IPS DF 19.7 (cell line): Measurements from ENCODE around the gene CEBPE.
"Not testable (repeated sequence)": the region's sequence is repeated elsewhere in the genome, so short reads cannot be mapped to it uniquely, and the experiment has no call there.

ENCODE experiments used
- DNase-seq: peaks from one replicate; pipeline ENCODE4 v3.0.0-alpha.2; 2013; ENCODE audit warnings: low read depth, low spot score

The CEBPE gene

DNA sequence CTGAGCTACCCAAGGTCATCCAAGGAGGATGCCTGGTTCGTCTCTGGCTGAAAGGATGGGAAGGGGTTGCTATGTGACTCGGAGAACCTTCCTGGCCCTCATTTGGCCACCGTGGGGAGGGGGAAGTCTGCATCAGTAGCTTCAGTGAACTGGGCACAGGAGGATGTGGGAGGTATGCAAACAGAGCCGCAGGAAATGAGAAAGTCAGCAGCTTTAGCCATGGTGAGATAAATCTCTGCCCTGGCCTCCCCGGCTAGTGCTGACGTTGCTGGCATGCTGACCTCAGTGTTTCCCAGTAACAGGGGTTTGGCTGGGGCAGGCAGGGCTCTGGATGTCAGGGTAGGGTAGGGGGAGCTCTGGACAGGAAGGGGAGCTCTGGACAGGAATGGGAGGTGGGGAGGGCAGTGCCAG, 2.3 kb upstream of the CEBPE start:
- DNase-seq = no peak

DNA sequence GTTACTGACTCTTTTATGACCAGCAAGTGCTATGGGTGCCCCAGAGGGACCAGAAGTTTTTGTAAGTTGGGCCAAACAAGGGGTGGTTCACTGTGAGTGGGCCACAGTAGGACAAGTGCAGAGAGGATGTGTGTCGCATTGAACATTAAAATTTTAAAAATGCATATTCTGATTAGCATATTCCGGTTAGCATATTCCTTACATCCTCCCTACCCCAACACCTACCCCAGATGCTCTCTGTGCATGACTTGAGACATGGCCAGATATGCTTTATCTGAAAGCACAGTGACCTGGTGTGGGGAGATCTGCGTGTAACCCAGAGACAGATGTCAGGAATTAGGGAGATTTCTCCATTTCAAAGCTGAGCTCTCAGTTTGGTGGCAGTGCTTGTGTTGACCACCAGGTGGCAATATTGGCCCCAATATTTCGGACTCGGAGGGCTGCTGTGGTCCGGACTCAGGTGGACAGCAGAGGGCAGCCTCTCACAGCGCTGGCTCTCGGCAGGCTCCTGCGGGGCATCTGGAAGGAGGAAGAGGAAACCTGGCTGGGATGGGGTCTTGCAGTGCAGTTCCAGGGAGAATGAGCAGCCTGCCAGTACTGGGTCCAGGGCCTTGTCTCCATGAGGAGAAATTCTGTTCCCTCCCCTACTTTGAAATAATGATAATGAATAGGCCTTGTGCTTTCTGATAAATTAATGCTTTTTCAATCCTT, 1.6 kb upstream of the CEBPE start:
- DNase-seq = peak; percentile 60

DNA sequence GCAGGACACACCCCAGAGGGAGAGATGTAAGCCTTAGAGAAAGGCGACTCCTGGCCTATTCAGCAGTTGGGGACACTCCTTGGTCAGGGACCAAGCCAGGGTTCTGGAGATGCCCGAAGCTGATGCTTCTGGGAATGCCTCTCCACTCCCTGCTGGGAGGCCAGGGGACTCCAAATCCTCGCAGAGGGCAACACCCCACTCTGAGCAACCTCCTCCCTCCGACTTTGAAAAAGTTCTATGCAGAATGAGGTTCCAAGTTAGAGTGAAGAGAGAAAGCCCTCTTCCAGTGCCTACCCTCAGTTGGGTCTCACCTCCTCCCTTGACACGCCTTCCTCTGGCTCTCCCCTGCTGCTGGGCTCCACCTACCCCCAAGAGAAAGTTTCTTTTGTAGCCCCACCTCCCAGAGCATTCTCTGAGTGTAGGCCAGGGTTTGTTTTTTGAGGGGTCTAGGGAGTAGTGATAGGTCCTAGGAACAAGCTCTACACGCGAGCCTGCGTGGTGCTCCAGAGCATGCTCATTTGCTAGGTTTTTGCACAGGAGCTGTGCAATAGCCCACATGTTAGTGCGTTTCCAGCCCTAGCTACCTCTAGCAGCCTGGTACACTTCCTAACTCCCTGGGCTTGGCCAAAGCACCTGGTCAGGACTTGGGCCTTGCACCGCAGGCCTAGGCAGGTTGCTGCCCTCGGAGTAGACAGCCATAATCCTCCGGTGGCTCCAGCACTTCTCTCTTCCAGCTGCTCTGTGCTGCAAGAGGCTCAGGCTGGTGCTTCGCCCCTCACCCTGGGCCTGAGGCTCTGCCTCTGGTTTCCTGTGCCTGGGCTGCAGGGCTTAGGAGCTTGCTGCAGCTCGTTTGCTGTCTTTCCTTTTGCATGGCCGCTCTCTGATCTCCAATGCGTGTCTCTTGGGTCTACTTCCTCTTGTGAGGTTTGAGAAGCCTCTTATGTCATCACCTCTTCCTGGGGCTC, 590 bp upstream of the CEBPE start:
- no peak for DNase-seq

DNA sequence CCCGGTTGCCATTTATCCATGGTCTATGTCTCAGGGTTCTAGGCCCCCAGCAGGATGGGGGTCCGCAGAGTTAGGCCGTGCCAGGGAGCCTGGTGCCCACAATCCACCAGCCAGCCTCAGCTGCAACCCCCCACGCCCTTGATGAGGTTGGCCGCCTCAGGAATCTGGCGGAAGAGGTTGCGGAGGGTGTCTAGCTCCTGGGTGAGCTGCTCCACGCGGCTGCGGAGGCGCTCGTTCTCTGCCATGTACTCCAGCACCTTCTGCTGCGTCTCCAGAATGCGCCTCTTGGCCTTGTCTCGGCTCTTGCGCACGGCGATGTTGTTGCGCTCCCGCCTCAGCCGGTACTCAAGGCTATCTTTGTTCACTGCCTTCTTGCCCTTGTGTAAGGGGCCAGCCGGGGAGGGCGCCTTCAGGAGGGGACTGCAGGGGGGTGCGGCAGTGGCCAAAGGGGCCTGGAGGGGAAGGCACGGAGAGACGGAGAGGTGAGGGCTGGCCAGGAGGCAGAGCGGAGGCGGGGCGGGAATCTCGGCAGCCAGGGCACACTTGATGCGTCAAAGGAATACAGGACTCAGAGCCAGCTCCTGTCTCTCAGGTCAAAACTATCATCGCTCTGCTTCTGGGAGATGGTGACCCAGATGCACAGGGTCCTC, 1.6 kb downstream of the CEBPE start:
- DNase-seq = no peak

DNA sequence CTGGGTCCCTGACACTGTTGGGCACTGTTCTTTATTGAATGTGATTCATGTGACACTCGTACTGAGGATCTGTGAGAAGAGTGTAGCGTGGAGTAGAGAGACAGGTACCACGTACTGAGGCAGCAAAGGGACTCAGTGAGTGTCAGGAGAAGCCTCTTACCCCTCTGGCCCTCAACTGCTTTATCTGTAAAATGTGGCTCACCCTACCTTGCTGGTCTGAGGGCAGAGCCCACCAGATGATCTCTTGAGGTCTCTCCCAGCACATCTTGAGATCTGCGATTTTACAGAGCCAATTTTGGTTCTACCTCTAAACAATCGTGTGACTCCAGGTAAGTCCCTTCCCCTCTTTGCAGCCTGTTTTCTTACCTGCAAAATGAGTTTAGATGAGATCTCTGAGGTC, 3.1 kb downstream of the CEBPE start:
- DNase-seq = no peak

DNA sequence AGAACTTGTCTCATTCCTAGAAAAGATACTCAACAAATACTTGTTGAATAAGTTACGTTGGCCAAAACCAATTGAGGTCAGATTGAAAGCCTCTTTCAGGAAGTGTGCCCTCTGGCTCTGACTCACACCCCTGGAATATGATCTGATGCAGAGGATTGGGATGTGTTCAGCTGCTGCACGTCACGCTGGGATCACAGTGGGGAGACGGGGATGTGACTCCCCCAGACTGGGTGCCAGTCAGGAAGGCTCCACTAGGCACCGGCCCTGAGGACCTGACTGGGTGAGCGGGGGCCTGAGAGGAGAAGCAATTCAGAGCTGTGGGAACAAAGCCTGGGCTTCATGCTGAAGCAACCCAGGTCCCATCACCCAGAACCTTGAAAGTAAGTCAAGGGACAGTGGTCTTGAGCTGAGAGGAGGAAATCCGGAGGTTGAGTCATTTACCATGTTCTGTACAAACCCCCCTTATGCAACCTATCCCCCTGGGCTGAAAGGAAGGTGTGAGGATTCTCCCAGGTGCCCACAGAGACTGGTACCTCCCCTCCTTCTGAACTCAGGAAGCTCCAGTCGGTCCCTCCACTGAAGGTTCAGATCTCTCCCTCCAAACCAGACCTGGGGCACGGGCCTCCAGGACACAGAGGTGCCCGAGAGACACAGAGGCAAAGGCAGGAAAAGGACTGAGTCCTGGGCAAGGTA, 3.9 kb downstream of the CEBPE start:
- DNase-seq = no peak

DNA sequence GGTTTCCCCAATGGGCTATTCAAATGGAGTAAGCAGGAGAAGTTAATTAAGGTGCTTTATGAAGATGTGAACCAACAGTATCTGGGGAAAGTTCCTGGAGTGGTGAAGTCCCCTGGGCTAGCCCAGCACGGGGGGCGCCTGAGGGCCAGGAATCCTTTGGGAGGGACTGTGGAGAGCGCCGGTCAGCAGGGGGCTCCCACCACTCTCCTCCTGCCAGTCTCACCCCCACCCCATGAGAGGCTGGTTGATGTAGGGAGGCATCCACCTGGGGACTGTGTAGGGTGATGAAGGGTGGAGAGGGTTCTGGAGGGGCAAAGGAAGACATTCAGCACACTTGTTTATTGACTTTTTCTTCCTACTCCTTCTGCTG, 4.4 kb downstream of the CEBPE start:
- DNase-seq = no peak

DNA sequence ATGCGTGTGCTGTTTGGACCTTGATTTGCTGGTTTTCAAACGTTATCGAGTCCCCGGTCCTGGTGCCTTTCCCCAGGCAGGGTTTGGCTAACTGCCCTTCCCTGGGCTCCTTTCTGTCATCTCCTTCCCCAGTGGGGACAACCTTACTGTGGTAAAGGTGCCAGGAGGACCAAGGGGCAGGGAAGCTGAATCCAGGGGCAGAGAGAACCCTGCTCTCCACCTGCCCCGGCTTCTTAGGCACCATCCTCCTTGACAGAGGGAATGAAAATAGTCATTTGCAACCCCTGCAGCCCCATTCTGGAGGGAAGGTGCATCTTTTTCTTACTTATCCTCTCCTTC, 5.0 kb downstream of the CEBPE start:
- no peak for DNase-seq

DNA sequence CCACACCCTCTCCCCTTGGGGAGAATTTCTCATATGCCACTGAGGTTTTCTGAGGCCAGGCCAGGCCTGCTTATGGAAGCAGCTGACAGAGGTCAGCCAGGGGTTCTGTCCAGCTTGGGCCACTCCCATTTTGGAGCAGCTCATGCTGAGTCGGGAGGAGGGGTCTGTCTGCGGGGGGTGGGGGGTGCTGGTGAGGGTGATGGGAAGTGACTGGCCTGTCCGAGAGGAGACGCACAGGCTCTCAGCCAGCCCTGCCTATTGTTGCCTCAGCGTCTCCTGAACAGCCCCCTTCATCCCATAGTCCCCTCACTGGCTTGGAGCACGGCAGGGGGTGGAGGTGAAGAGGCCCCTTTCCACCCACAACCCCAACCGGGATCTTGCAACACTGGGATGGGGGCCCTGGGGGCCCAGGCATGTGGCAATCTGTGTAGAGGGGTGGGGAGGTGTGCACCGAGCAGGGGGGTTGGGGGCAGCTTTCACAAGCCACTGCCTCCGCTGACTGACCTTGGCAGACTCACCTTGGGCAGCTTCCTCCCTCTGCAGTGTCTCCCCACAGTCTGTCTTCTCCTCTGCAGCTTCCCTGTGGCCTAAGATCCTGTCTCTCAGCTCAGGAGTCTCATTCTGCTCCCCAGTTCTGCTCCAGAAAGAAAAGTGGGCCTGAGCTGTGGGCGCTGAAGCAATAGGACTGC, 5.5 kb downstream of the CEBPE start:
- DNase-seq = no peak

DNA sequence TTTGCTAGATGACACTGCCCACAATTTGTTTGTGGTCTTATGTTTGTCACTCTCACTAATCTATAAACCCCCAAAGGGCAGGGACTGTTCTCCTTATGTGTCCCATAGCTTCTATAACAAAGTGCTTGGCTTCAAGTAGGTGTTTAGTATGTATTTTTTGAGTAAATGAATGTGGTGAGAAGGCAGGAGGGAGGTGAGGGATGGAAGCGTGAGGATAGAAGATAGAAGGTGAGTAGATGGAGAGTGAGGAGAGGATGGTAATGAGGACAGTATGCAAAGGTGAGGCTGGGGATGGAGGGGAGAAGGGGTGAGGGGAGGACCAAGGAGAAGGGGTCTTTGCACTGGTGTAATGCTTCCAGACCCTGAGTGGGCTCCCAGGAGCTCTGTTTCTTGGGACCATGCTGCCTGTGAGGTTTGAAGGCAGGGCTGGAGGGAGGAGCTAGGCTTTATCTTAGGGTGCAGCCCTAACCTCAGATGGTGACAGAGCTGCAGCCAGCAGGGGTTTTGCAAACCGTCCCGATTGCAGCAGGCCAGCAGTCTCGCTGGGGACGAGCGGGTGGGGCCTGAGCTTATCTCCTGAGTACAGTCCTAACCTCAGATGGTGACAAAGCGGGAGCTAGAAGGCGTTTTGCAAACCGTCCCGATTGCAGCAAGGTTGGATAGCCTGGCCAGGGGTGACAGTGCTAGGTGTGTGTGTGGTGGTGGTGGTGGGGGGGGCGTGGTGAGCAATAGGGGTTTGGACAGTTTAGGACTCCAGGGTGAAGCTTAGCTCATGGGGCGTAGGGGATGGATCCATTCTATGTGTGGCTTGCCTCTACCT, 6.5 kb downstream of the CEBPE start:
- no peak for DNase-seq

DNA sequence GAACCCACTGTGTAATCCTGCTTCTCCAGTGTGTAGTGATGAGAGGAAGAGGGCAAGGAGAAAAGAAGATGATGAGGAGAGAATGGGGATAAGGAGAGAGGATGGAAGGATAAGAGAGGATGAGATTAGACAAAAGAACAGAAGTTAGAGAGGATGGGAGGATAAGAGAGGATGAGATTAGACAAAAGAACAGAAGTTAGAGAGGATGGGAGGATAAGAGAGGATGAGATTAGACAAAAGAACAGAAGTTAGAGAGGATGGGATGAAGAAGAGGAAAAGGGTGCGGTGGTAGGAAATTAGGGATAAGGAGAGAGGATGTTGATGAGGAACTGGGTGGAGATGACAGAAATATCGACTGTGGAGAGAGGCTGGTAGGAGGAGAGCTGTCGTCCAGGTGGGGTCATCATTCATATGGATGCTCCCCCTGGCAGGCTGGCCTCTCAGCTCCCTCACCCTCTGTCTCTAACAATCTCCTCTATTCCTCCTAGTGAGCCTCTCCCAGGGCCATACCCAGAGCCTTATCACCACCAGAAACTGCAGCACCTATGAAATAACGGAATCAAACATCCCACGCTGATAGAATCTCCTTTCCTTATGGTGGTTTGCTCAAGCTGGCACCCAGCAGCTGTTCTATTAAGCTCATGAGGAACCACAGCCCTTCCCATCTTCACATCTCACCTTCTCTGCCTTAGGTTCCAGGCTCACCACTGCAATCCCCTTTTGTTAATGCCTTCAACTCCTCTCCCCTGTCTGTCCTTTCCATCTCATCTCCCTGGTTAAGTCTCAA, 8.3 kb downstream of the CEBPE start:
- no peak for DNase-seq

DNA sequence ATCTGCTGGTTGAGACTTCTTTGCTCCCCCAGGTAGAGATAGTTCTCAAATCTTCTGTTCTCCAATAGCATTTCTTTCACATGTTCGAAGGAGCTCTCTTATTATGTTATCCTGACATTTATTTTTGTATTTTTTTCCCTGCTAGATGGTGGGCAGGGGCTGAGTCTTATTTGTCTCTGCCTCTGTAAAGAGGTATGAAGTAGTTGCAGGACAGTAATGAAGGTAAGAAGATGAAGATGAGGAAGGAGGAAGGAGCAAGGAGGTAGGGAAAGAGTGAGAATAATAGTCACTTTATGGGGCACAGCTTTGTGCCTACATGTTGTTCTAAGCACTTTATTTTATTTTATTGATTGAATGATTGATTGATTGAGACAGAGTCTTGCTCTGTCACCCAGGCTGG, 9.3 kb downstream of the CEBPE start:
- DNase-seq = no peak

DNA sequence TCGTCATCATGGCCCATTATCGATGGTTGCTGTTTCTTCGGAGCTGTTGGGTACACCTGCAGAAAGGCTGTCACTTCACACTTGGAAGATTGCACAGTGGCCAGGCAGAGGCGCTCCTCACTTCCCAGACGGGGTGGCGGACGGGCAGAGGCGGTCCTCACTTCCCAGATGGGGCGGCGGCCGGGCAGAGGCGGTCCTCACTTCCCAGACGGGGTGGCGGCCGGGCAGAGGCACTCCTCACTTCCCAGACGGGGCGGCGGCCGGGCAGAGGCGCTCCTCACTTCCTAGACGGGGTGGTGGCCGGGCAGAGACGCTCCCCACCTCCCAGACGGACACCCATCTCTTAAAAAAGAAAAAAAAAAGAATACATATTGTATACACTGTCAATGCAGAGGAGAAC, 10.9 kb downstream of the CEBPE start:
- not testable (repeated sequence) for DNase-seq

DNA sequence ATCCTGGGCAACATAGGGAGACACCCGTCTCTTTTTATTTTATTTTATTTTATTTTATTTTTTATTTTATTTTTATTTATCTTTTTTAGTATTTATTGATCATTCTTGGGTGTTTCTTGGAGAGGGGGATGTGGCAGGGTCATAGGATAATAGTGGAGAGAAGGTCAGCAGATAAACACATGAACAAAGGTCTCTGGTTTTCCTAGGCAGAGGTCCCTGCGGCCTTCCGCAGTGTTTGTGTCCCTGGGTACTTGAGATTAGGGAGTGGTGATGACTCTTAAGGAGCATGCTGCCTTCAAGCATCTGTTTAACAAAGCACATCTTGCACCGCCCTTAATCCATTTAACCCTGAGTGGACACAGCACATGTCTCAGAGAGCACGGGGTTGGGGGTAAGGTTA, 11.4 kb downstream of the CEBPE start:
- not testable (repeated sequence) for DNase-seq

DNA sequence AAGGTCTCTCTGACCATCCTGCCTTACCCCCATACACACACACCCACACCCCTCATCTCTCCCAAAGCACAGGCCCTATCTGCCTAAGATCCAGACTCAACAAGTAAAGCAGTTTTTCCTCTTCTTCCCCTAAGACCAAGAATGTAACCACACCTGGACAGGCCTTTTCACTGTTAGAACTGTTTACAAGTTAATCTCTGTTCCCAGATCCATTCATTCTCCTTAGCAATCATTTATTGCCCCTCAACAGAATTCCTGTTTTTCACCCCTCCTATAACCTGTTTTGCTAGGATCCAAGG, 12.4 kb downstream of the CEBPE start:
- no peak for DNase-seq

DNA sequence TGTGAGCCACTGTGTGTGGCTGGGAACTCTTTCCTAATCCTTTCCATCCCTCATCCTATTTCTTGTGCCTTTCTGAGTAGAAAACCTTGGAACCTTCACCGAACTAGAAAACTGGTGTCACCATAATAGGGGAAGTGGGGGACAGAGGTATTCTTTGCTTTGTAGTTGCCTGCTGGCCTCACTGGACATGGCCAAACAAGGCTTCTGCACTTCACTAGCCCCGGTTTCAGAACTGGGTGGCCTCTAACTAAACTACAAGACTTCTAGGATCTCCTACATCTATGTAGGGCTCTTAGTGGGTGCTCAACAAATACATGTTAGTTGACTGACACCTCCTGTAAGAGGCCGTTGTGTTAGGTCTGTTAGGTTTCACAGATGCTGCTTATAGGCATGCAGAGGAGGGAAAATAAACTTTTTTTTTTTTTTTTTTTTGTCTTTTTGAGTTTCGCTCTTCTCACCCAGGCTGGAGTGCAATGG, 13.7 kb downstream of the CEBPE start:
- DNase-seq = no peak

DNA sequence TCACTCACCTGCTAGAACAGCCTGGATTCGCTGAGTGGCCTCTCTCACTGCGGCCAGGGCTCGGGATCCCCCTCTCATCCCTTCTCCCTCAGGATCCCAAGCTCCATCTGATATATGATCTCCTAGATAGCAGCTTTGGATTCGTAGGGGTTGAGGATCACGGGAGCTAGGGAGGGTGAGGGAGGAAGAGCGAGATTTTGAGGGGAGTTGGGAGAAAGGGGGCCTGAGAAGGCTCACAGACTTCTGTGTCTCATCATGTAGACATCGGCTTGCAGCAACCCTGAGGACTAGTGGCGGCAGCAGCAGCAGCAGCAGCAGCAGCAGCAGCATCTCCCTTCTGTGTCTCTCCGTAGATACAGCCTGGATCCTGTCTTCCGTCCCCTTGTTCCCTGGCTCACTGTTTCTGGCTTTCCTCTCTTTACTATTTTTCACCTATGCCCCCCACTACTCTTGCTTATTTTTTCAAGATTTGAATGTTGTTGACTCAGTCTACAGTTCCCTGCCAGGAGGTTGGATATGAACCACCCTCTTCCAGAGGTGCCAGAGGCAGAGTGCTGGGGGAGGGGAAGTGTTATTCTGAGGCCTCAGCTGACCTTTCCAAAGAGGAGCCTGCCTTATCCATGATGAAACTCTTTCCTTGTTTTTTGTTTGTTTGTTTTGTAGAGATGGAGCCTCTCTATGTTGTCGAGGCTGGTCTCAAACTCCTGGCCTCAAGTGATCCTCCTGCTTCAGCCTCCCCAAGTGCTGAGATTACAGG, 14.3 kb downstream of the CEBPE start, which contains the start of gene CIROP:
Gene CIROP, minus strand, starts transcription at position 399 of the 757 bp plus-strand sequence. Its CDS starts 69 bp downstream, at position 330.
- no peak for DNase-seq

DNA sequence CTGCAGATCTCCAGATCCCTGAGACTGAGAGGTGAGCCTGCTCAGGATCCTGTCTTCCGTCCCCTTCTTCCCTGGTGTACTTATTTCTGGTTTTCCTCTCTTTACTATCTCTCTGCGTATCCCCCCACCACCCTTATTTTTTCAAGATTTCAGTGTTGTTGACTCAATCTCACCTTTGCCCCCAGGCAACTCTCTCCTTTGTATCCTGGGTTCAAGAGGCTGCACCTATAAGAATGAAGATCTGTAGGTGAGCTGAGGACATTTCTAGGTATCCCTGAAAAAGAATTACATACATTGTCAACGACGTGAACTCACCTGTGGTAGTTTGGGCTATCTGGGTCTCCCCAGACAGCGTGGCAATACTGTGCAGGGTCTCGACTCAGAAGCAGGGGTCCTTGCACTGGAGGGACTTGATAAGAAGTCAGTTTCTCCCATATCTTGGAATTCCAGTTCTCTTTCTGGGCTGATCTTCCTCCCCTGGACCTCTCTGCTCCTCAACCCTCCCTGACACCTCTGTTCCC, 14.9 kb downstream of the CEBPE start:
- no peak for DNase-seq

DNA sequence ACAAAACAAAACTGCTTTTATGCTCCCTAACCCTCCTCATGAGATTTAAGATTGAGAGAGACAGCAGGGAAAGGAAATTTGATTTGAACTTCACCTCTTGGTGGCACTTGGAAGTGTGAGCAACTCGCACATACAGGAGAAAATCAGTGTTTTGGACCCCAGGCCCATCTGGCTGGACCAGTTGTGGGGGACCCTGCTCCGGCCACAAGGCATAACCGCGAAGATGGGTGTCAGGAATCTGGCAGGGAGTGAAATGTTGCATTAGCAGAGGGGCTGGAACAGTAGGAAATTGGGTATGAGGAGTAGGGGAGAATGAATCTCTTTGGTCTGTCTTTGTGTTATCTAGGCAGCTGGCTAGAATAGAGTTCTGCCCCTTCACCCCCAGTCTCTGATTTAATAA, 15.5 kb downstream of the CEBPE start:
- DNase-seq = no peak
